IMR-90 (cell line): ENCODE data around the gene ANKRD40. TPM values are rescaled to one million over a fixed set of nuclear protein-coding genes. Genes with fewer than 3 reads are reported as not detected.

Source experiments
- ATAC-seq: fragments of 200-7000 bp; cut with Tn5 transposase; 2 replicates; pipeline ENCODE4 v1.9.1; 2020; ENCODE audit warnings: low read depth, mild to moderate bottlenecking, moderate library complexity
- BruUV-seq: library from RNA; stranded (reverse); fragments of 400-500 nt; replicated peaks from 2 replicates; lab custom pipeline; 2021; lab: Mats Ljungman, UMichigan
- CTCF ChIA-PET: fragments of 300-600 bp; formaldehyde crosslinking; extraction: SDS; loops from one replicate; lab custom pipeline; 2021; ENCODE audit warnings: antibody characterized with exemption; lab: Yijun Ruan, JAX
- POLR2A ChIA-PET: fragments of 300-600 bp; sonication (Branson Sonifier 250); formaldehyde crosslinking; loops from one replicate; lab custom pipeline; 2022; ENCODE audit warnings: antibody characterized with exemption; ENCODE audit not compliant: unreplicated experiment; lab: Charles Lee
- DNase-seq: peaks from one replicate; pipeline ENCODE4 v3.0.0; 2013
- H2AFZ ChIP-seq: replicated peaks from 2 replicates; pipeline ENCODE3; 2013; ENCODE audit warnings: low read length, mild to moderate bottlenecking; ENCODE audit not compliant: poor library complexity
- H2AK5ac ChIP-seq: 2 replicates; pipeline ENCODE4 v1.6.1; 2013; ENCODE audit warnings: low read depth, low read length, inconsistent platforms
- H2AK9ac ChIP-seq: replicated peaks from 2 replicates; pipeline ENCODE3; 2013; ENCODE audit warnings: mild to moderate bottlenecking, low read depth, low read length, moderate library complexity; ENCODE audit not compliant: poor library complexity
- H2BK120ac ChIP-seq: 2 replicates; pipeline ENCODE4 v1.6.1; 2013; ENCODE audit warnings: low read depth, low read length, inconsistent platforms
- H2BK15ac ChIP-seq: 3 replicates; pipeline ENCODE4 v1.6.1; 2013; ENCODE audit warnings: low read depth, low read length, inconsistent platforms
- H2BK20ac ChIP-seq: 2 replicates; pipeline ENCODE4 v1.6.1; 2013; ENCODE audit warnings: low read depth, mild to moderate bottlenecking, inconsistent platforms, low read length, moderate library complexity
- H2BK5ac ChIP-seq: 2 replicates; pipeline ENCODE4 v1.6.1; 2013; ENCODE audit warnings: mild to moderate bottlenecking, low read depth, low read length, inconsistent platforms; ENCODE audit not compliant: poor library complexity, severe bottlenecking
- H3K14ac ChIP-seq: replicated peaks from 2 replicates; pipeline ENCODE4 v1.6.1; 2013; ENCODE audit warnings: low read depth, low read length, inconsistent platforms
- H3K18ac ChIP-seq: 2 replicates; pipeline ENCODE4 v1.6.1; 2013; ENCODE audit warnings: low read depth, low read length, control low read depth
- H3K23ac ChIP-seq: 2 replicates; pipeline ENCODE4 v1.6.1; 2013; ENCODE audit warnings: low read depth, low read length, inconsistent platforms
- H3K27ac ChIP-seq: 2 replicates; pipeline ENCODE4 v1.5.1; 2013; ENCODE audit warnings: mild to moderate bottlenecking, control low read depth, low read length; ENCODE audit not compliant: insufficient read depth
- H3K27me3 ChIP-seq: 2 replicates; pipeline ENCODE4 v1.6.1; 2013; ENCODE audit warnings: low read length; ENCODE audit not compliant: control insufficient read depth, insufficient read depth
- H3K36me3 ChIP-seq: 2 replicates; pipeline ENCODE4 v1.6.1; 2013; ENCODE audit warnings: low read length, mixed read lengths; ENCODE audit not compliant: control insufficient read depth, insufficient read depth
- H3K4ac ChIP-seq: 2 replicates; pipeline ENCODE4 v1.6.1; 2013; ENCODE audit warnings: low read depth, low read length, inconsistent platforms
- H3K4me1 ChIP-seq: 2 replicates; pipeline ENCODE4 v1.6.1; 2013; ENCODE audit warnings: low read length, mixed read lengths; ENCODE audit not compliant: control insufficient read depth, insufficient read depth
- H3K4me2 ChIP-seq: 2 replicates; pipeline ENCODE4 v1.6.1; 2013; ENCODE audit warnings: low read depth, mild to moderate bottlenecking, control low read depth, low read length, moderate library complexity
- H3K4me3 ChIP-seq: 2 replicates; pipeline ENCODE4 v1.5.1; 2013; ENCODE audit warnings: low read depth, mild to moderate bottlenecking, control low read depth, low read length, moderate library complexity; ENCODE audit not compliant: insufficient read depth
- H3K56ac ChIP-seq: 2 replicates; pipeline ENCODE4 v1.6.1; 2013; ENCODE audit warnings: low read length, inconsistent platforms; ENCODE audit not compliant: insufficient read depth; ENCODE audit errors: extremely low read depth
- H3K79me1 ChIP-seq, 2 experiments: 2 replicates each; pipeline ENCODE4 v1.6.1; 2013; ENCODE audit warnings: low read length in 2 of 2, inconsistent platforms in 1 of 2, low read depth in 1 of 2
- H3K9ac ChIP-seq: 2 replicates; pipeline ENCODE4 v1.6.1; 2013; ENCODE audit warnings: low read depth, low read length, control low read depth
- H3K9me1 ChIP-seq: 2 replicates; pipeline ENCODE4 v1.6.1; 2013; ENCODE audit warnings: low read length, inconsistent platforms; ENCODE audit not compliant: insufficient read depth
- H3K9me3 ChIP-seq: 2 replicates; pipeline ENCODE4 v1.6.1; 2013; ENCODE audit warnings: low read length; ENCODE audit not compliant: control insufficient read depth, insufficient read depth
- H4K20me1 ChIP-seq: 2 replicates; pipeline ENCODE4 v1.6.1; 2013; ENCODE audit warnings: low read length, inconsistent platforms; ENCODE audit not compliant: insufficient read depth
- H4K5ac ChIP-seq: 2 replicates; pipeline ENCODE4 v1.6.1; 2013; ENCODE audit warnings: mild to moderate bottlenecking, low read depth, low read length, control low read depth
- H4K8ac ChIP-seq, 2 experiments: 2 replicates each; pipeline ENCODE4 v1.6.1; 2013; ENCODE audit warnings: low read depth in 2 of 2, low read length in 2 of 2, control low read depth in 1 of 2, inconsistent platforms in 1 of 2
- H4K91ac ChIP-seq: 2 replicates; pipeline ENCODE4 v1.6.1; 2013; ENCODE audit warnings: low read depth, low read length, inconsistent platforms; ENCODE audit not compliant: insufficient read depth
- BHLHE40 ChIP-seq: fragments of 150-350 bp; IDR thresholded peaks from 2 replicates; pipeline ENCODE4 v1.6.1; 2016; ENCODE audit warnings: mild to moderate bottlenecking, low read depth, low read length
- CEBPB ChIP-seq: IDR thresholded peaks from 2 replicates; pipeline ENCODE4 v1.6.1; 2012; ENCODE audit warnings: low read depth, low read length, improper control_type of control experiment
- CHD1 ChIP-seq: IDR thresholded peaks from 2 replicates; pipeline ENCODE4 v1.6.1; 2012; ENCODE audit warnings: low read depth, low read length, improper control_type of control experiment
- CTCF ChIP-seq: conservative IDR thresholded peaks from 2 replicates; pipeline ENCODE4 v1.5.1; 2012; ENCODE audit warnings: mild to moderate bottlenecking, low read depth, low read length, improper control_type of control experiment
- ELK1 ChIP-seq: fragments of 150-350 bp; IDR thresholded peaks from 2 replicates; pipeline ENCODE4 v1.6.1; 2016; ENCODE audit warnings: low read depth, mild to moderate bottlenecking, low read length, moderate library complexity, borderline replicate concordance
- FOS ChIP-seq: fragments of 150-350 bp; IDR thresholded peaks from 2 replicates; pipeline ENCODE4 v1.6.1; 2016; ENCODE audit warnings: low read depth, low read length
- MAFK ChIP-seq: IDR thresholded peaks from 2 replicates; pipeline ENCODE4 v1.6.1; 2012; ENCODE audit warnings: low read depth, low read length, improper control_type of control experiment
- MAZ ChIP-seq: IDR thresholded peaks from 2 replicates; pipeline ENCODE4 v1.6.1; 2012; ENCODE audit warnings: low read depth, mild to moderate bottlenecking, low read length, improper control_type of control experiment, moderate library complexity, borderline replicate concordance
- NFE2L2 ChIP-seq: fragments of 150-350 bp; IDR thresholded peaks from 2 replicates; pipeline ENCODE4 v1.6.1; 2016; ENCODE audit warnings: low read depth, mild to moderate bottlenecking, low read length
- POLR2A ChIP-seq: IDR thresholded peaks from 2 replicates; pipeline ENCODE4 v1.6.1; 2012; ENCODE audit warnings: mild to moderate bottlenecking, low read depth, low read length
- RAD21 ChIP-seq: IDR thresholded peaks from 2 replicates; pipeline ENCODE4 v1.6.1; 2012; ENCODE audit warnings: low read length, improper control_type of control experiment
- RCOR1 ChIP-seq: IDR thresholded peaks from 2 replicates; pipeline ENCODE4 v1.6.1; 2012; ENCODE audit warnings: mild to moderate bottlenecking, low read length, improper control_type of control experiment; ENCODE audit not compliant: insufficient replicate concordance
- RFX5 ChIP-seq: IDR thresholded peaks from 2 replicates; pipeline ENCODE4 v1.8.0; 2012; ENCODE audit warnings: low read depth, mild to moderate bottlenecking, low read length, moderate library complexity
- SMC3 ChIP-seq: fragments of 150-350 bp; IDR thresholded peaks from 2 replicates; pipeline ENCODE4 v1.6.1; 2016; ENCODE audit warnings: low read depth, mild to moderate bottlenecking, antibody characterized with exemption, low read length, moderate library complexity
- USF2 ChIP-seq: fragments of 150-350 bp; IDR thresholded peaks from 2 replicates; pipeline ENCODE4 v1.6.1; 2017; ENCODE audit warnings: mild to moderate bottlenecking, antibody characterized with exemption, low read length, low read depth
- WGBS, 2 experiments: methylation state at CpG; one replicate each; pipeline versions ENCODE4 v1.1.5 to v1.1.7; 2013; ENCODE audit warnings: missing lambda C conversion rate in 2 of 2; ENCODE audit not compliant: insufficient read length in 1 of 2; ENCODE audit errors: extremely low coverage in 2 of 2; 5-methylcytosine and 5-hydroxymethylcytosine counted together
- dilution Hi-C: fragments of 300-500 bp; cut with HindIII; formaldehyde crosslinking; loops from one replicate; pipeline ENCODE4 v1.14.3; 2018; ENCODE audit warnings: low sequenced_read_pairs; ENCODE audit not compliant: unreplicated experiment
- in situ Hi-C: fragments of 300-500 bp; cut with MboI; formaldehyde crosslinking; loops from 3 replicates; pipeline ENCODE4 v1.14.3; 2019; ENCODE audit warnings: low sequenced_read_pairs, inconsistent platforms, mixed read lengths
- intact Hi-C: fragments of 100-400 bp; cut with micrococcal nuclease; formaldehyde crosslinking; loops from 2 replicates; pipeline ENCODE4 v1.10.0; 2022
- polyA plus RNA-seq, 3 experiments: library from polyadenylated mRNA; depleted of rRNA; stranded (reverse); fragments of >200 nt; gene quantifications; 2 replicates each; pipeline ENCODE4 v1.2.3, GENCODE V29; 2012; ENCODE audit warnings: low replicate concordance in 1 of 3
- total RNA-seq: library from RNA; depleted of rRNA; stranded (reverse); fragments of >200 nt; gene quantifications from 2 replicates; pipeline ENCODE4 v1.2.3, GENCODE V29; 2012

ANKRD40 gene
- total and polyA plus RNA-seq, 2 of the 4 experiments (the other 2 are of a cell fraction): 23.4 to 35.8 TPM

GRCh38 chr17:50683434-50684287, 24.1 kb downstream of the ANKRD40 start:
- CTCF ChIA-PET: interaction anchor here (1.4 kb wide), 1 partner anchor 133 kb away, joined by 4 read pairs; no protein-coding TSS in a partner anchor
- no peak overlapping the region for H2AFZ ChIP-seq
- no peak overlapping the region for H3K4me2 ChIP-seq
- H3K27me3 ChIP-seq: no peaks in the 10 kb centered on the region
- in situ Hi-C loops: no loop called here
- no peak overlapping the region for H4K8ac ChIP-seq
- H4K91ac ChIP-seq: no peak overlapping the region; the same call in 1 of the 2 replicates
- no peak overlapping the region for H2BK20ac ChIP-seq
- POLR2A ChIA-PET: no interaction called here
- H3K14ac ChIP-seq: no peak overlapping the region
- dilution Hi-C loops: no loop called here
- peak overlapping the region; percentile 12; the same call in 1 of the 2 replicates for H2AK5ac ChIP-seq
- H3K4me3 ChIP-seq: no peak overlapping the region
- H3K36me3 ChIP-seq: no peaks in the 10 kb centered on the region; the same call in 1 of the 2 replicates
- H2BK15ac ChIP-seq: no peak overlapping the region
- no peak overlapping the region for H3K18ac ChIP-seq
- H4K5ac ChIP-seq: no peak overlapping the region
- 98% methylated on average over 17 of the region's 28 CpGs; no CpG with 5 or more reads in 1 of the 2 experiments for WGBS, 2 experiments
- no peaks in the 10 kb centered on the region for H4K20me1 ChIP-seq
- H3K23ac ChIP-seq: no peak overlapping the region
- no peak overlapping the region for H2BK120ac ChIP-seq
- H3K56ac ChIP-seq: no peak overlapping the region
- H3K4me1 ChIP-seq: peaks cover 20% of the 10 kb centered on the region
- H3K27ac ChIP-seq: no peak overlapping the region
- no peaks in the 10 kb centered on the region for H3K9me3 ChIP-seq
- H3K79me1 ChIP-seq: no peaks in the 10 kb centered on the region
- no peak overlapping the region for H3K9ac ChIP-seq
- DNase-seq (no peak), ATAC-seq (no peak)
- BruUV-seq: no TSS peak
- peaks cover 20% of the 10 kb centered on the region for H3K9me1 ChIP-seq
- no peak overlapping the region for H2BK5ac ChIP-seq
- no peak overlapping the region for H2AK9ac ChIP-seq
- intact Hi-C loops: no loop called here
- H3K4ac ChIP-seq: no peak overlapping the region
- no peak for TF ChIP-seq RAD21
- TF ChIP-seq MAZ: no peak
- no peak for TF ChIP-seq RFX5
- TF ChIP-seq CEBPB: no peak
- no peak for TF ChIP-seq SMC3
- no peak for TF ChIP-seq MAFK
- TF ChIP-seq POLR2A: no peak
- TF ChIP-seq ELK1: no peak
- TF ChIP-seq CTCF: no peak
- TF ChIP-seq USF2: no peak
- no peak for TF ChIP-seq FOS
- TF ChIP-seq BHLHE40: no peak
- no peak for TF ChIP-seq RCOR1
- TF ChIP-seq NFE2L2: no peak
- no peak for TF ChIP-seq CHD1
